K562 (cell line): Measurements from ENCODE around the gene NUDT22.

Source experiments
- ATF1 ChIP-seq, 2 experiments: fragments of 450-650 bp in 1 of 2; IDR thresholded peaks; 2 replicates each; pipeline ENCODE4 v1.6.1; 2016; ENCODE audit warnings: missing compliant biosample characterization in 1 of 2, missing genetic modification characterization in 1 of 2
- BHLHE40 ChIP-seq: IDR thresholded peaks from 2 replicates; pipeline ENCODE4 v1.6.1; 2011; ENCODE audit warnings: low read length, improper control_type of control experiment
- CEBPB ChIP-seq: fragments of 450-650 bp; IDR thresholded peaks from 2 replicates; pipeline ENCODE4 v1.6.1; 2016; ENCODE audit warnings: missing genetic modification characterization, missing compliant biosample characterization
- ELF1 ChIP-seq: fragments of 200-800 bp; sonication (Bioruptor generic); IDR thresholded peaks from 2 replicates; pipeline ENCODE4 v1.6.1; 2016; ENCODE audit warnings: missing genetic modification characterization, missing compliant biosample characterization
- FOXA1 ChIP-seq: fragments of 450-650 bp; IDR thresholded peaks from 2 replicates; pipeline ENCODE4 v1.6.1; 2016; ENCODE audit warnings: mild to moderate bottlenecking, borderline replicate concordance
- MAFF ChIP-seq: IDR thresholded peaks from 2 replicates; pipeline ENCODE4 v1.6.1; 2012; ENCODE audit warnings: low read length, improper control_type of control experiment
- MYNN ChIP-seq, 2 experiments: sonication (generic); formaldehyde crosslinking in 1 of 2; IDR thresholded peaks; 2 replicates each; pipeline versions ENCODE4 v1.5.0 to v1.6.1; 2016 to 2020; ENCODE audit warnings: antibody characterized with exemption in 1 of 2, missing genetic modification reagents in 1 of 2
- POLR2AphosphoS5 ChIP-seq: IDR thresholded peaks from 2 replicates; pipeline ENCODE4 v1.6.1; 2011; ENCODE audit warnings: mild to moderate bottlenecking, low read depth, low read length, moderate library complexity; ENCODE audit not compliant: control insufficient read depth, insufficient read depth
- RBM25 ChIP-seq: fragments of 200-400 bp; formaldehyde crosslinking; IDR thresholded peaks from 2 replicates; pipeline ENCODE4 v1.6.1; 2018; ENCODE audit warnings: low read length, low read depth, moderate library complexity; ENCODE audit not compliant: severe bottlenecking
- SNRNP70 ChIP-seq: fragments of 200-400 bp; formaldehyde crosslinking; optimal IDR thresholded peaks from 2 replicates; pipeline ENCODE3; 2017; ENCODE audit warnings: low read depth, low read length
- ZNF217 ChIP-seq: sonication (generic); formaldehyde crosslinking; IDR thresholded peaks from 2 replicates; pipeline ENCODE4 v1.8.0; 2022; ENCODE audit warnings: mild to moderate bottlenecking, missing genetic modification reagents
- TF ChIP-seq, protein P1 (sequence below): fragments of 450-650 bp; formaldehyde crosslinking; IDR thresholded peaks from 2 replicates; pipeline ENCODE4 v1.4.0; 2022; ENCODE audit warnings: missing genetic modification characterization
- TF ChIP-seq, protein P2 (sequence below), 3 experiments: IDR thresholded peaks in 2 of 3; conservative IDR thresholded peaks in 1 of 3; 2 replicates each; pipeline ENCODE4 v1.5.1; 2011 to 2012; ENCODE audit warnings: low read length in 3 of 3, mild to moderate bottlenecking in 3 of 3, control low read depth in 2 of 3, improper control_type of control experiment in 1 of 3, inconsistent platforms in 1 of 3, low read depth in 1 of 3, mixed read lengths in 1 of 3, moderate library complexity in 1 of 3; ENCODE audit not compliant: insufficient read depth in 2 of 3
- TF ChIP-seq, protein P3 (sequence below): fragments of 450-650 bp; IDR thresholded peaks from 2 replicates; pipeline ENCODE4 v1.6.1; 2016; ENCODE audit warnings: mild to moderate bottlenecking

DNA sequence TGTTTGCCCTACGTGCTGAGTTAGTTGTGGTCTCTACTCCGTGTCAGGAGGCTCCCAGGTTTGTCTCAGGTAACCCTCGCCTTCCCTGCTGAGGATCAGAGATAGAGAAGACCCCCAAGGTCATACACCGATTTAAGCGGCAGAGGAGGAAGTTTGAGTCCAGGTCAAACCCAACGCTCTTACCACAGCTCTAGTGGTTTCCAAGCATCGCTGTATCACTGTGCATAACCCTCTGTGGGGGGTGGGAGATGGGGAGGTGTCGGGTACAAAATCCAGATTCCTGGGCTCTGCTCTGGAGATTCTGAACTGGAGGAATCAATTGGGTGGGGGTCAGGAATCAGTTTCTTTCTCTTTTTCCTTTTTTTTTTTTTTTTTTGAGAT is 4.9 kb downstream of the NUDT22 start:
- TF ChIP-seq, protein P1, sequence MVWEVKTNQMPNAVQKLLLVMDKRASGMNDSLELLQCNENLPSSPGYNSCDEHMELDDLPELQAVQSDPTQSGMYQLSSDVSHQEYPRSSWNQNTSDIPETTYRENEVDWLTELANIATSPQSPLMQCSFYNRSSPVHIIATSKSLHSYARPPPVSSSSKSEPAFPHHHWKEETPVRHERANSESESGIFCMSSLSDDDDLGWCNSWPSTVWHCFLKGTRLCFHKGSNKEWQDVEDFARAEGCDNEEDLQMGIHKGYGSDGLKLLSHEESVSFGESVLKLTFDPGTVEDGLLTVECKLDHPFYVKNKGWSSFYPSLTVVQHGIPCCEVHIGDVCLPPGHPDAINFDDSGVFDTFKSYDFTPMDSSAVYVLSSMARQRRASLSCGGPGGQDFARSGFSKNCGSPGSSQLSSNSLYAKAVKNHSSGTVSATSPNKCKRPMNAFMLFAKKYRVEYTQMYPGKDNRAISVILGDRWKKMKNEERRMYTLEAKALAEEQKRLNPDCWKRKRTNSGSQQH (CRISPR knock-in tag): no peak
- TF ChIP-seq ELF1 (tag) (no peak), SNRNP70 (no peak), ZNF217 (no peak), CEBPB (tag) (no peak), BHLHE40 (no peak), POLR2AphosphoS5 (no peak), MYNN (IDR thresholded peaks at IDR 0.05) (no peak), MYNN (CRISPR knock-in tag; IDR thresholded peaks at IDR 0.05) (no peak), MAFF (no peak), ATF1 (CRISPR knock-in tag; IDR thresholded peaks at IDR 0.05) (no peak), ATF1 (tag; IDR thresholded peaks at IDR 0.05) (no peak), FOXA1 (no peak), RBM25 (no peak)
- TF ChIP-seq, protein P2, sequence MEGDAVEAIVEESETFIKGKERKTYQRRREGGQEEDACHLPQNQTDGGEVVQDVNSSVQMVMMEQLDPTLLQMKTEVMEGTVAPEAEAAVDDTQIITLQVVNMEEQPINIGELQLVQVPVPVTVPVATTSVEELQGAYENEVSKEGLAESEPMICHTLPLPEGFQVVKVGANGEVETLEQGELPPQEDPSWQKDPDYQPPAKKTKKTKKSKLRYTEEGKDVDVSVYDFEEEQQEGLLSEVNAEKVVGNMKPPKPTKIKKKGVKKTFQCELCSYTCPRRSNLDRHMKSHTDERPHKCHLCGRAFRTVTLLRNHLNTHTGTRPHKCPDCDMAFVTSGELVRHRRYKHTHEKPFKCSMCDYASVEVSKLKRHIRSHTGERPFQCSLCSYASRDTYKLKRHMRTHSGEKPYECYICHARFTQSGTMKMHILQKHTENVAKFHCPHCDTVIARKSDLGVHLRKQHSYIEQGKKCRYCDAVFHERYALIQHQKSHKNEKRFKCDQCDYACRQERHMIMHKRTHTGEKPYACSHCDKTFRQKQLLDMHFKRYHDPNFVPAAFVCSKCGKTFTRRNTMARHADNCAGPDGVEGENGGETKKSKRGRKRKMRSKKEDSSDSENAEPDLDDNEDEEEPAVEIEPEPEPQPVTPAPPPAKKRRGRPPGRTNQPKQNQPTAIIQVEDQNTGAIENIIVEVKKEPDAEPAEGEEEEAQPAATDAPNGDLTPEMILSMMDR (IDR thresholded peaks at IDR 0.05 in 2 of 3, conservative IDR thresholded peaks at IDR 0.05 in 1 of 3; ENCODE audit: insufficient read depth in 2 of 3, low read depth in 1 of 3, low read length in 3 of 3): no peak
- TF ChIP-seq, protein P3, sequence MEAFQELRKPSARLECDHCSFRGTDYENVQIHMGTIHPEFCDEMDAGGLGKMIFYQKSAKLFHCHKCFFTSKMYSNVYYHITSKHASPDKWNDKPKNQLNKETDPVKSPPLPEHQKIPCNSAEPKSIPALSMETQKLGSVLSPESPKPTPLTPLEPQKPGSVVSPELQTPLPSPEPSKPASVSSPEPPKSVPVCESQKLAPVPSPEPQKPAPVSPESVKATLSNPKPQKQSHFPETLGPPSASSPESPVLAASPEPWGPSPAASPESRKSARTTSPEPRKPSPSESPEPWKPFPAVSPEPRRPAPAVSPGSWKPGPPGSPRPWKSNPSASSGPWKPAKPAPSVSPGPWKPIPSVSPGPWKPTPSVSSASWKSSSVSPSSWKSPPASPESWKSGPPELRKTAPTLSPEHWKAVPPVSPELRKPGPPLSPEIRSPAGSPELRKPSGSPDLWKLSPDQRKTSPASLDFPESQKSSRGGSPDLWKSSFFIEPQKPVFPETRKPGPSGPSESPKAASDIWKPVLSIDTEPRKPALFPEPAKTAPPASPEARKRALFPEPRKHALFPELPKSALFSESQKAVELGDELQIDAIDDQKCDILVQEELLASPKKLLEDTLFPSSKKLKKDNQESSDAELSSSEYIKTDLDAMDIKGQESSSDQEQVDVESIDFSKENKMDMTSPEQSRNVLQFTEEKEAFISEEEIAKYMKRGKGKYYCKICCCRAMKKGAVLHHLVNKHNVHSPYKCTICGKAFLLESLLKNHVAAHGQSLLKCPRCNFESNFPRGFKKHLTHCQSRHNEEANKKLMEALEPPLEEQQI: no peak
